ENCODE data around the gene NQO2.

DNA sequence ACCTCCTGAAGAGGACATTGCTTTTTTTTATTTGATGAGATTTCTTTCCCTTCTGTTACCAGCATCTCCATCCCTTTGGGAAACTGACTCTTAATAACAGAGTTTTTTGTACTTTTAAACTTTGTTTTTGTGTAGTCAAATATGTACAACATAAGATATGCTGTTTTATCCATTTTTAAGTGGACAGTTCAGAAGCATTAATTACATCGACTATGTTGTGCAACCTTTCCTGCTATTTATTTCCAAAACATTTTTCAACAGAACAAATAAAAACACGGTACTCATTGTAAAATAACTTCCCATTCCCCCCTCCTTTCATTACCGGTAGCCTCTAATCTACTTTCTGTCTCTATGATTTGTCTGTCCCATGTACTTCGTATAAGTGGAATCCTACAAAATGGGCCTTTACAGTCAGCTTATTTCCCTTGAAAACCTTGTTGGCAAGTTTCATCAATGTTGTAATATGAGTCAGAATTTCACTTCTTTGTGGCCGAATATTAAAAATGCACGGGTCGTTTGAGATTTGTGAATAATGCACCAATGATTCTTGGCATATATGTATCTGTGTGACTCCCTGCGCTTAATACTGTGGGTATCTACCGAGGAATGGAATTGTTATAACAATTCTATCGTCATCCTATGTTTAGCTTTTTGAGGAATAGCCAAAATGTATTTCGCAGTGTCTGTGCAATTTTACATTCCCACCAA, 57.5 kb downstream of the NQO2 start:
- TF ChIP-seq EZH2phosphoT487 (IDR thresholded peaks at IDR 0.05; ENCODE audit: low read depth, severe bottlenecking, unreplicated experiment): no peak
- TF ChIP-seq, protein P1, sequence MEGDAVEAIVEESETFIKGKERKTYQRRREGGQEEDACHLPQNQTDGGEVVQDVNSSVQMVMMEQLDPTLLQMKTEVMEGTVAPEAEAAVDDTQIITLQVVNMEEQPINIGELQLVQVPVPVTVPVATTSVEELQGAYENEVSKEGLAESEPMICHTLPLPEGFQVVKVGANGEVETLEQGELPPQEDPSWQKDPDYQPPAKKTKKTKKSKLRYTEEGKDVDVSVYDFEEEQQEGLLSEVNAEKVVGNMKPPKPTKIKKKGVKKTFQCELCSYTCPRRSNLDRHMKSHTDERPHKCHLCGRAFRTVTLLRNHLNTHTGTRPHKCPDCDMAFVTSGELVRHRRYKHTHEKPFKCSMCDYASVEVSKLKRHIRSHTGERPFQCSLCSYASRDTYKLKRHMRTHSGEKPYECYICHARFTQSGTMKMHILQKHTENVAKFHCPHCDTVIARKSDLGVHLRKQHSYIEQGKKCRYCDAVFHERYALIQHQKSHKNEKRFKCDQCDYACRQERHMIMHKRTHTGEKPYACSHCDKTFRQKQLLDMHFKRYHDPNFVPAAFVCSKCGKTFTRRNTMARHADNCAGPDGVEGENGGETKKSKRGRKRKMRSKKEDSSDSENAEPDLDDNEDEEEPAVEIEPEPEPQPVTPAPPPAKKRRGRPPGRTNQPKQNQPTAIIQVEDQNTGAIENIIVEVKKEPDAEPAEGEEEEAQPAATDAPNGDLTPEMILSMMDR (IDR thresholded peaks at IDR 0.05; ENCODE audit: poor library complexity): no peak
- no peak for TF ChIP-seq EZH2 (IDR thresholded peaks at IDR 0.05; ENCODE audit: borderline replicate concordance)

Data from hepatocyte (in vitro differentiated cells).